Measurements from ENCODE around the gene SCD.

DNA sequence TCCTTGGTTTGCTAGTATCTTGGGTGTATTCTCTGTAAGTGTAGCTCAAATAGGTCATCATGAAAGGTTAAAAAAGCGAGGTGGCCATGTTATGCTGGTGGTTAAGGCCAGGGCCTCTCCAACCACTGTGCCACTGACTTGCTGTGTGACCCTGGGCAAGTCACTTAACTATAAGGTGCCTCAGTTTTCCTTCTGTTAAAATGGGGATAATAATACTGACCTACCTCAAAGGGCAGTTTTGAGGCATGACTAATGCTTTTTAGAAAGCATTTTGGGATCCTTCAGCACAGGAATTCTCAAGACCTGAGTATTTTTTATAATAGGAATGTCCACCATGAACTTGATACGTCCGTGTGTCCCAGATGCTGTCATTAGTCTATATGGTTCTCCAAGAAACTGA lies 17.1 kb downstream of the SCD start:
- TF ChIP-seq GATA2 (IDR thresholded peaks at IDR 0.05; ENCODE audit: low read depth, low read length): no peak
- TF ChIP-seq GATA3 (IDR thresholded peaks at IDR 0.05; ENCODE audit: low read depth, low read length): no peak

Data from SH-SY5Y (cell line).